HFF-Myc (cell line): ENCODE results near the gene CCDC9B.

ENCODE experiments used
- DNase-seq: peaks from one replicate; pipeline ENCODE4 v3.0.0-alpha.2; 2011; ENCODE audit warnings: low read depth; ENCODE audit errors: extremely low read depth
- H3K4me3 ChIP-seq: replicated peaks from 2 replicates; pipeline ENCODE4 v1.5.1; 2011; ENCODE audit warnings: low read depth, mild to moderate bottlenecking, control low read depth, low read length
- TF ChIP-seq, protein P1 (sequence below): IDR thresholded peaks from 2 replicates; pipeline ENCODE4 v1.5.1; 2012; ENCODE audit warnings: mild to moderate bottlenecking, low read depth, low read length, control low read depth; ENCODE audit errors: missing control alignments

The CCDC9B gene

DNA sequence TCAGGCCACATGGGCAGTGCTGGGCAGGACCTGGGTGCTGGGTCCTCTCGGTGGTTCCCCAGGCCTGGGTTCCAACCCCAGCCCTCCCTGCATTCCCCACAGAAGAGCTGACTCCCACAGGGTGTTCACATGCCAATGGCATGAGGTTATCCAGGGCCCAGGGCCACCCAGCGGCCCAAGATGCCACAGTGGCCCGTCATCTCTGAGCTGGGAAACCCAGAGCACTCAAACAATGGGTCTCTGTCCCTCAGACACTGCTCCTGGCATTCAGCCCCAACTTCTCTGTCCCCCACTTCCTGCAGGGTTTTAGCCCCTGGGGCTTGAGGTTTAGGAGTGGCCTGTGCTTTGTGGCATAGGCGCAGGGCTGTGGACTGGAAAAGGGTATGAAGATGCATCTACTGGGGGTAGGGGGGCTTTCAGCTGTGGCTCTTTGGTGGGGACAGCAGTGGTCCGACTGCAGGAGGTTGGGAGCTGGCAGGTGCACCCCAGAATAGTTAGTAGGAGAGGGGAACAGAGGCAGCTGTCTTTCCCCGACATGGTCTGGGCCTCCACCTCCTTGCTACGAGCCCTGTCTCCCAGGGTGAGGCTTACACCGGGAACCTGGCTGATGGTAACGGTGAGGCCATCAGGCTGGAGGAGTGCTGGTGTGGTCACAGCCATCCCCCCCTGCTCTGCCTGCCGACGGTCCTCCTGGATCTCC lies 1.7 kb downstream of the CCDC9B start:
- TF ChIP-seq, protein P1, sequence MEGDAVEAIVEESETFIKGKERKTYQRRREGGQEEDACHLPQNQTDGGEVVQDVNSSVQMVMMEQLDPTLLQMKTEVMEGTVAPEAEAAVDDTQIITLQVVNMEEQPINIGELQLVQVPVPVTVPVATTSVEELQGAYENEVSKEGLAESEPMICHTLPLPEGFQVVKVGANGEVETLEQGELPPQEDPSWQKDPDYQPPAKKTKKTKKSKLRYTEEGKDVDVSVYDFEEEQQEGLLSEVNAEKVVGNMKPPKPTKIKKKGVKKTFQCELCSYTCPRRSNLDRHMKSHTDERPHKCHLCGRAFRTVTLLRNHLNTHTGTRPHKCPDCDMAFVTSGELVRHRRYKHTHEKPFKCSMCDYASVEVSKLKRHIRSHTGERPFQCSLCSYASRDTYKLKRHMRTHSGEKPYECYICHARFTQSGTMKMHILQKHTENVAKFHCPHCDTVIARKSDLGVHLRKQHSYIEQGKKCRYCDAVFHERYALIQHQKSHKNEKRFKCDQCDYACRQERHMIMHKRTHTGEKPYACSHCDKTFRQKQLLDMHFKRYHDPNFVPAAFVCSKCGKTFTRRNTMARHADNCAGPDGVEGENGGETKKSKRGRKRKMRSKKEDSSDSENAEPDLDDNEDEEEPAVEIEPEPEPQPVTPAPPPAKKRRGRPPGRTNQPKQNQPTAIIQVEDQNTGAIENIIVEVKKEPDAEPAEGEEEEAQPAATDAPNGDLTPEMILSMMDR: no peak
- H3K4me3 ChIP-seq: peak overlapping the region; percentile 39; the same call in 1 of the 2 replicates
- DNase-seq: no peak

DNA sequence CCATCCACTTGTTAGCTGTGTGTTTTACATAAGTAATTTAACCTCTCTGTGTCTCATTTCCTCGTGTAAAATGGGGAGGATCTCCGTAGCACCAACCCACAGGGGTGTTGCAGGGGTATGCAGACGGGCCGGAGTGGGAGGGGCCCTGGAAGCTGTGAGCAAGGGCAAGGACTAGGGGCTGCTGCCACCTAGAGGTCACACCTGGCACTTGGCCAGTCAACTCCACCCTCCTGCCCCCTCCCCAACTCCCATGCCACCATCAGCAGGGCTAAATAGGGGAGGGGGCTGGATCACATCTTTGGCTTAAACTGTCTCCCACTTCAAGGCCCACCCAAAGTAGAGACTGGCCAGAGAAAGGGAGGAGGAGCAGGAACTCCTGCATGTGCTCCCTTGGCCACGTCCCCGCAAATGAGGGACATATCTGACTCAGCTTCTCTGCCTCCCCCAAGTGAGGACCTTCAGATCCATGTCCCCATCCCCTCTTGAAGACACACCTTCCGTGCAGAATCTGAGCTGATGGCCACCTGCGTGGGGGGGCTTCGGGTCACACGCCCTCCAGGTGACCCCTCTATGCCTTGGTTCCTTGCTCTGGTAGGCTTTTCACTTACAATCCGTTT lies 2.6 kb downstream of the CCDC9B start:
- no peak for DNase-seq
- TF ChIP-seq, protein P1: peak; percentile 79
- no peak overlapping the region for H3K4me3 ChIP-seq

DNA sequence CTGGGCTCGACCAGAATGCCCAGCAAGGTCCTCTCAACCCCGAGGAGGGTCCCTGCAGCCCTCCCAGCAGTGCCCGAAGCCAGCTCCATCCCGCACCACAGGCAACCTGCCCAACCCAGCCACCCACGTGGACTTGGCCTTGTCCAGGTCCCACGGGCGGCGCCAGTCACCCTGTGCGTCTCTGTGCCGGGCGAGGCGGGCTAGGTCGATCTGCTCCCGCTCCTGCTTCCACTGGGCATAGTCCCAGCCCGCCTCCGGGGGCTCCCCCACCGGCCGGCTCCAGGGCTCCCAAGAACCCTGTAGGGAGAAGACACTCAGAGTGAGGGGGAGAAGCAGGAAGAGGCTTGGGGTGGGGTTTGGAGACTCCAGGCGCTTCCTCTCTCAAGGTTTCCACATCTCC lies 3.1 kb downstream of the CCDC9B start:
- H3K4me3 ChIP-seq: no peak overlapping the region
- TF ChIP-seq, protein P1: no peak
- DNase-seq: no peak

DNA sequence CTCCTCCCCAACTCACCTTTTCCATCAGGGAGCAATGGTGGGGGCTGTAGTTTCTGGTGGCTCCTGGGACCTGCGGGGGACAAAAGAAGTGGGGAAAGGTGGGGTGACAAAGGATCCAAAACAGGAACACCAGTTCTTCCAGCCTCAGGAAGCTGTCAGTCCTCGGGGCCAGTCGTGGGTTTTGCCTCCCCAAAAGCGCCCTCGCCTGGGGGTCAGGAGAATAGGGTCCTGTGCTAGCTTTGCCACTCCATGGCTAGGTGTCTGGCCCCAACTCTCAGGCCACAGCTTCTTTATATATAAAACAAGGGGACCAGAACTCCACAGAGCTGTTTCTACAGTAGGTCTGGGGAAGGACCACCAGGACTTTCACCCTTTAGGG lies 4.0 kb downstream of the CCDC9B start:
- DNase-seq: no peak
- H3K4me3 ChIP-seq: no peak overlapping the region
- TF ChIP-seq, protein P1: peak; percentile 7

DNA sequence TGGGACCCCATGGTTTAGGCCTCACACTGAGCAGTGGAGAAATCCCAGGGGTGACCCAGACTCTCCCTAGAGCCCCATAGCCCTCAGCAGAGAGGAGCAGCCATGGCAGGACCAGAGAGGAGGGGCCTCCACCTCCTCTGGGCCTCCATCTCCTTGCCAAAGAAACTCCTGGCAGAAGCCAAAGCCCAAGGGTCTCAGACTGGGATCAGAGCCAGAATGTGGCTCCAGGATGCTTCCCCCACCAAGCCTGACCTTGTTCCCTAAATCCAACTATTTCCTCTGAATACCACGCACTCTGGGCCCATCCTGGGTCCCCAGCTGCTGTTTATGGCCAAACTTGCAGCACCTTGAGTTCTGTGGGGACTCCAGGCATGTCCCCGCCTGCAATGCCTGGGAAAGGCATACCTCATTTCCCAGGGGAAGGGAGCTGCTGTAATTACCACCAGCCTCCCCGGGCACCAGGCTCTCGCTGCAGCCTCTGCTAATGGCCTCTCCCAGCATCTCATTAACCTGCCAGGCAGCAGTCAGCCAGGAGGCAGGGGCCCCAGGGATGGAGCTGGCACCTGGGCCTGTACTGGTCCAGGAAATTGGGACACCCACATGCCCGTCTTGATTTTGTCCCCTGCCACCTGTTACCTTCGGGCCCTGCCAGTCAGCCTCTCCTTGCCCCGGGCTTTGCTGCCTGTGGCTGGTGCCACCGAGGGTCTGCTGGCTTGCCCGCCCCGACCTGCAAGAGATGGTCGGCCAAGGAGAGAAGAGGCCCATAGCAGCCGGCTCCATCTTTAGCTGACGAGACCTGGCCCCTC lies 4.6 kb downstream of the CCDC9B start:
- TF ChIP-seq, protein P1: no peak
- no peak overlapping the region for H3K4me3 ChIP-seq
- no peak for DNase-seq

DNA sequence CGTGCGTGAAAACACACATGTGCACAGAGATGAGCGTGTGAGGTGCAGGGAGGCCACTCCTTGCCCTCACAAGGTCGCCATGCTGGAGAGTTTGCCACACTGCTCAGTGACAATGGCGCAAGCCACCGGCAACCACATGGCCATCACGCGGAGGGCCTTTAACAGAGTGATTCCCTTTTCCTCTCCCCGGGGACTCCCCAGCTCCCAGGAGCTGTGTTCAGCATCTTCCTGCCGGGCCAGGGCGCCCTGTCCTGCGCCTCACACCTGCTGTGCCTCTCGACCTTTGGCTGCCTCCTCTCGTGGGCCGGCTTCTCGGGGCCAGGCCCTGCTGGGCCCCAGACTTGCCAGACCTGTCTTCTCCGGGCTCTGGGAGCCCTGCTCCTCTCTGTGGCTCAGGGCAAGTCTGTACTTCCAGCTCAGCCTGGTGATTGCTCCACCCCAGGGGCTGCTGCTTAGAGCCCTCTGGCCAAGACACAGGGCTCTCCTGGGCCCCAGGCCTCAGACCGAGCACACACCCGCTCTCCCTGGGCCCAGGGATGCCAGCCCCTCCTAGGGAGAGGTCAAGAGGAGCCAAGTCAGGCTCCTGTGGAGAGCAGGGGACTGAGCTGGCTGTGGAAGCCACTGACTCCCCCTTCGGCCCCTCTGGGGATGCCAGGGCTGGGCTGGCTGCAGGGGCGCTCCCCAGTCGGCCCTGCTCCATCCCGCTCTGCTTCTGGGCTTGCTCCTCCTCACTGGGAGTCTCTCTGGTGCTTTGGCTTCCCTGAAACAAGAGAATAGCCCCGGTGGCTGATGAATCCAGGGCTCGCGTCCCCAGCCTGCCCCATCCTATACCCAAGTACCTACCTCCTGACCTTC lies 5.6 kb downstream of the CCDC9B start:
- no peak overlapping the region for H3K4me3 ChIP-seq
- no peak for DNase-seq
- TF ChIP-seq, protein P1: no peak
